Cardiac muscle cell (in vitro differentiated cells and primary cell): ENCODE data around the gene ABCA9. TPM values are rescaled to one million over a fixed set of nuclear protein-coding genes. Genes with fewer than 3 reads are reported as not detected.

Source experiments
- DNase-seq, 2 donors: peaks; one replicate each; pipeline versions ENCODE4 v3.0.0 to v3.0.0-alpha.2; 2010 to 2017; ENCODE audit warnings: low read depth in 1 of 2, low spot score in 1 of 2
- H3K27ac ChIP-seq: fragments of 200-600 bp; sonication (generic); 2 replicates; pipeline ENCODE4 v1.5.1; 2016
- H3K27me3 ChIP-seq: fragments of 200-600 bp; sonication (generic); 2 replicates; pipeline ENCODE4 v1.6.0; 2016; ENCODE audit warnings: control low read depth
- H3K36me3 ChIP-seq: fragments of 200-600 bp; sonication (generic); 2 replicates; pipeline ENCODE4 v1.5.1; 2016; ENCODE audit warnings: control low read depth
- H3K4me1 ChIP-seq: fragments of 200-600 bp; sonication (generic); 2 replicates; pipeline ENCODE4 v1.8.1; 2017; ENCODE audit warnings: low read depth, mild to moderate bottlenecking, mixed run types
- H3K4me3 ChIP-seq: fragments of 200-600 bp; sonication (generic); 2 replicates; pipeline ENCODE4 v1.5.1; 2016; ENCODE audit warnings: mild to moderate bottlenecking
- H3K9me3 ChIP-seq: fragments of 200-600 bp; sonication (generic); 2 replicates; pipeline ENCODE4 v1.5.1; 2017; ENCODE audit warnings: low read depth, mild to moderate bottlenecking, control low read depth
- polyA plus RNA-seq: library from polyadenylated mRNA; unstranded; fragments of >200 nt; fragmentation: Nextera tagmentation; extraction: Ambion mirVana; gene quantifications from 2 replicates; pipeline ENCODE4 v1.2.1, GENCODE V29; 2016
- total RNA-seq: library from RNA; depleted of rRNA; stranded (reverse); fragments of >200 nt; gene quantifications from 2 replicates; pipeline ENCODE4 v1.2.3, GENCODE V29; 2016
- TF ChIP-seq, protein P1 (sequence below): IDR thresholded peaks from 2 replicates; pipeline ENCODE4 v1.5.1; 2012; ENCODE audit warnings: low read depth, mild to moderate bottlenecking, low read length

ABCA9 gene
- total and polyA plus RNA-seq, 2 experiments from 2014 or later = 0.09 TPM; not detected in 1

DNA sequence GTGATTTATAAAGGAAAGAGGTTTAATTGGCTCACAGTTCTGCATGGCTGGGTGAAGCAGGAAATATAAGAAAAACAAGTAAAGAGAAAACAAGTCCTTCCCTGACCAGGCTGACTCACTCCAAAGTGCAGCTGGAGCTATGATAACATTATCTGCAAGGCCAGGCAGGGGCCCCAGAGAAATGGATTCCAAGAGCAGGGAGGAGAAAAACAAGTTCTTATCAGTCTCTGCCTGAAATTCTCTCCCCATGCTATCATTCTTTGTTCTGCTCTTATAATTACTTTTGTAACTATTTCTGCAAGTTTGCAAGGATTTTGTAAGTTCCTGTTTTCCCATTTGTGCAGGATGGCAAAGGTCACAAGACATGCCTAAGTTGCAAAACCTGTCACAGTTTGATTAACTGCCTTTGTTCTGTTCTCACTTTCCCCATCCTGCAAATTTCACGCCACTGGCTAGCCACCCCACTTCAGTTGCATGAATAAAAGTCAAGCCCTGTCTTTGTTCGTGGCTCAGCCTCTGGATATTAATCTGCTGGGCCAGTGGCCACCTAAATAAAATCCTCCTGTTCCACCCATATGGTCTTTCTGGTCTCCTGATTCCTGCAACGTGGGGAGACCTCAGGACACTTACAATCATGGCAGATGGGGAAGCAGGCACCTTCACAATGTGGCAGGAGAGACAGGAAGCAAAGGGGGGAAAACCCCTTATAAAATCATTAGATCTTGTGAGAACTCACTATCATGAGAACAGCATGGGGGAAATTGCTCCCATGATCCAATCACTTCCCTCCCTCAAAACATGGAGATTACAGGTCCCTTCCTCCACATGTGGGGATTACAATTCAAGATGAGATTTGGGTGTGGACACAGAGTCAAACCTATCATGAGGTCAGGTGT lies 13.1 kb downstream of the ABCA9 start:
- peak; percentile 46 to 99 for DNase-seq
- Histone ChIP-seq H3K4me3 (no peak overlapping the region), H3K4me1 (peaks cover 10% of the 10 kb centered on the region), H3K27ac (peak overlapping the region; percentile 88), H3K27me3 (no peaks in the 10 kb centered on the region), H3K36me3 (no peaks in the 10 kb centered on the region), H3K9me3 (no peaks in the 10 kb centered on the region)
- TF ChIP-seq, protein P1, sequence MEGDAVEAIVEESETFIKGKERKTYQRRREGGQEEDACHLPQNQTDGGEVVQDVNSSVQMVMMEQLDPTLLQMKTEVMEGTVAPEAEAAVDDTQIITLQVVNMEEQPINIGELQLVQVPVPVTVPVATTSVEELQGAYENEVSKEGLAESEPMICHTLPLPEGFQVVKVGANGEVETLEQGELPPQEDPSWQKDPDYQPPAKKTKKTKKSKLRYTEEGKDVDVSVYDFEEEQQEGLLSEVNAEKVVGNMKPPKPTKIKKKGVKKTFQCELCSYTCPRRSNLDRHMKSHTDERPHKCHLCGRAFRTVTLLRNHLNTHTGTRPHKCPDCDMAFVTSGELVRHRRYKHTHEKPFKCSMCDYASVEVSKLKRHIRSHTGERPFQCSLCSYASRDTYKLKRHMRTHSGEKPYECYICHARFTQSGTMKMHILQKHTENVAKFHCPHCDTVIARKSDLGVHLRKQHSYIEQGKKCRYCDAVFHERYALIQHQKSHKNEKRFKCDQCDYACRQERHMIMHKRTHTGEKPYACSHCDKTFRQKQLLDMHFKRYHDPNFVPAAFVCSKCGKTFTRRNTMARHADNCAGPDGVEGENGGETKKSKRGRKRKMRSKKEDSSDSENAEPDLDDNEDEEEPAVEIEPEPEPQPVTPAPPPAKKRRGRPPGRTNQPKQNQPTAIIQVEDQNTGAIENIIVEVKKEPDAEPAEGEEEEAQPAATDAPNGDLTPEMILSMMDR = no peak

DNA sequence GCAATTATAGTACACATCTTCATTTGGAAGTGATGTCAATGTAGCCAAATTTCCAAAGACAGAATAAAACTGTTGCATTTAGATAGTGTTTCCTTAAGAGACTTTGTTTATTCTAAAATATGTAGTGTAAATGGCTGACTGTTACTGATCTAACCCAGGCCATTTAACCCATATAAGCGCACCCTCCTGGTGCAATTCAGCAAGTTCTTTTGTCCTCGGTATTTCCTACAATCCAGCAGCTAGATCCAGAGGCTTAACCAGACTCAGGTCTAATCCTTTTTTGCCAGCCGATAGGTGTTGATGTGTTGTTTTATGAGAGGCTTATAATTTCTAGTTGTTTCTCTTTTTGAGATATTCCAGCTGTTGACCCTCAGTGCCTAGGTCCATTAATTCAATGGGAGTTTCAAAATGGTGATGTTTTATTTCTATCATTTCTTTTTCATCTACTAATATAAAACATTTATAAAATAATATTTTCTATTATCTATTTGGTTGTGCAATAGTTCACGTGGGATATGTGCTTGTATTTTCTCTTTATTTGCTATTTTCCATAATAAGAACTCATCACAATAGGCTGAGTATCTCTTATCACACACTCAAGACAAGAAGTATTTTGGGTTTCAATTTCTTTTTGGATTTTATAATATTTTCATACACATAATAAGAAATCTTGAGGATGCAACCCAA lies 14.5 kb downstream of the ABCA9 start:
- Histone ChIP-seq H3K4me3 (no peak overlapping the region), H3K27ac (peak overlapping the region; percentile 45), H3K27me3 (no peaks in the 10 kb centered on the region), H3K9me3 (no peaks in the 10 kb centered on the region), H3K36me3 (no peaks in the 10 kb centered on the region), H3K4me1 (peaks cover 10% of the 10 kb centered on the region)
- TF ChIP-seq, protein P1 = no peak
- DNase-seq = no peak

DNA sequence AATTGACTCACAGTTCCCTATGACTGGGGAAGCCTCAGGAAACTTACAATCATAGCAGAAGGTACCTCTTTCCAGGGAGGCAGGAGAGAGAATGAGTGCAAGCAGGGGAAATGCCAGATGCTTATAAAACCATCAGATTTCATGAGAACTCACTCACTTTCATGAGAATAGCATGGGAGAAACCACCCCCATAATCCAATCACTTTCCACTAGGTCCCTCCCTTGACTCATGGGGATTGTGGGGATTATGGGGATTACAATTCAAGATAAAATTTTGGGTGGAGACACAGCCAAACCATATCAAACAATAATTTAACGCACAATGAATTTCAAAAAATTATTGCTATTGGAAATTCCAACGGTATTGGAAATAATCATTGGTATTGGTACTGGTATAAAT lies 15.1 kb downstream of the ABCA9 start:
- Histone ChIP-seq H3K9me3 (no peaks in the 10 kb centered on the region), H3K27ac (no peak overlapping the region), H3K27me3 (no peaks in the 10 kb centered on the region), H3K4me1 (peaks cover 10% of the 10 kb centered on the region), H3K36me3 (no peaks in the 10 kb centered on the region), H3K4me3 (no peak overlapping the region)
- TF ChIP-seq, protein P1 = no peak
- DNase-seq = no peak

DNA sequence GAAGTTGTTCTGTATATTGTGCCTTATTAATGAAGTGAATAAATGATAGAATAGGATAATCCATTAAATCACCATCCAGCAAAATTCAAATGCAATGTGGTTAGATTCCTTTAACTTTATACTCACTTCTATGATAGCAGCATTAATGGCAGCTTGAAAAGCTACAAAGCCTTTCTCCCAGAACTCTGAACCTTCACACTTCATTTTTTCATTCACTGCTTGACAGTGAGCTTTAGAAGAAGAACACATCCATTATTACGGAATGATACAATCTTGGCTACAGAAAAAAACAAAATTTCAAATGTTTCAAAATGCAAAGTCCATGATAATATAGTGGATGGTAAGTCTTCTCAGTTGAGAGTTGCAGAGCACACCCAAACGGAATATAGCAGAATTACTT lies 16.4 kb downstream of the ABCA9 start:
- Histone ChIP-seq H3K4me1 (peaks cover 10% of the 10 kb centered on the region), H3K9me3 (no peaks in the 10 kb centered on the region), H3K27ac (no peak overlapping the region), H3K4me3 (no peak overlapping the region), H3K27me3 (no peaks in the 10 kb centered on the region), H3K36me3 (no peaks in the 10 kb centered on the region)
- TF ChIP-seq, protein P1 = no peak
- no peak for DNase-seq

DNA sequence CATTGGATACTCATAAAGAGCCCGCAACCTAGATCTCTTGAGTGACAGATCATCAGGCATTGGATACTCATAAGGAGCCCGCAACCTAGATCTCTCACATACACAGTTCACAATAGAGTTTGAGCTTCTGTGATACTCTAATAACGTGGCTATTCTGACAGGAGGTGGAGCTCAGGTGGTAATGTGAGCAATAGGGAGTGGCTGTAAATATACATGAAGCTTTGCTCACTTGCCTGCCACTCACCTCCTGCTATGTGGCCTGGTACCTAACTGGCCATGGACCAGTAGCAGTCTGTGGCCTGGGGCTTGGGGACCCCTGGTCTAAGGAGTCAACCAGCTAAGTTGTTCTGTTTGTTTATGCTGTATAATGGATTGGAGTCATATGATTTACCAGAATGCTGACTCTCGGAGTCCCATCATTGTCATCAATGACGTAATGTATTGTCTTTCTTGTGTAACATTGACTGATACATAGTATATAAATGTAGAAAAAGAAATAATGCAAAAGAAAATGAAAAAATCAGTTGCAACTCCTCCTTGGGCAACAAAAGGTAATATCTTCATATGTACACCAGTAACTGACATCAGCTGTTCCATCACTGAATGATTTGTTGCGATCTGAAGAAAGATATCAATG lies 17.5 kb downstream of the ABCA9 start:
- no peak for DNase-seq
- Histone ChIP-seq H3K4me1 (peaks cover 10% of the 10 kb centered on the region), H3K36me3 (no peaks in the 10 kb centered on the region), H3K9me3 (no peaks in the 10 kb centered on the region), H3K27me3 (no peaks in the 10 kb centered on the region), H3K4me3 (no peak overlapping the region), H3K27ac (no peak overlapping the region)
- TF ChIP-seq, protein P1 = no peak
